Urothelium cell line (cell line): ENCODE data around the gene ANKRD9.

Source experiments
- DNase-seq: peaks from one replicate; pipeline ENCODE4 v3.0.0; 2011; ENCODE audit warnings: low spot score, mixed read lengths
- FAIRE-seq: peaks from 2 replicates; lab custom pipeline; 2011; peaks lifted over from hg19 to GRCh38; lab: Jason Lieb, UNC

Gene ANKRD9

DNA sequence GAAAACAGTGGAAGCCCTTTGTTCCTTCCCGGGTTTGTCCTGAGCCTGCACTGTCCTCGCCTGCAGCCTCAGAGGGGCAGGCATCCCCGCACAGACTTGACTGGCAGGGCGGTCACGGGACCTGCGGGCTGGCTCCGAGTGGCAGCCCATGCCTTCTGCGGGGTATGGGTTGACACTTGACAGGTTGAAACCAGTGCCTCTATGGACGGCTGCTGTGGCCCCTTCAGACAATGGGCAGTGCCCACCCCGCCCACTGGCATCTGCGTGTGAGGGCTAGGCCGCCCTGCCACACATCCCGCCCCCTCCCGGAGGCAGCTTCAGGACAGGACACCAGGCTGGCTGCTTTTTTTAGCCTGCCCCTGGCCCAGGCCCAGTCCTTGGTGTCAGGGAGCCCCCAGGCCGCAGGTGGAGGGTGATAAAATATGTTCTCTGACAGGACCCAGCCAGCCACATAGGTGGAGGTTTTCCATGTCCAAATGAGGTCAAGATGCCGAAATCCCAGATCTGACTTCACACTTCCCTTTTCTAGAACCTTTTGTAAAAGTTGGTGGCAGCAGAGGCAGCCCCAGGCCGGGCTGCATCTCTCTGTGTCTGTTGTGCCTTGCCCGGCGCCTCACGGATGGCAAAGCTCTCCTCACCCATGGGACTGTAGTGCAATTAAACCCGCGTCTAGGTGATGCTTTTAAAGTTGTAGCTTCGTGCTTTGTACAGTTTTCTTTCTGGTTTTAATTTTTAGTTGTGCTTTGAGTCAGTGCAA lies 10.0 kb downstream of the ANKRD9 start:
- FAIRE-seq (no peak), DNase-seq (no peak)

- DNase-seq: no peak
- no peak for FAIRE-seq
Measured at GRCh38 chr14:102498678-102499265, 10.8 kb downstream of the ANKRD9 start.

GRCh38 chr14:102497998-102498677 lies 11.4 kb downstream of the ANKRD9 start:
- DNase-seq (no peak), FAIRE-seq (no peak)

- no peak for DNase-seq
- FAIRE-seq: no peak
Measured at GRCh38 chr14:102496958-102497744, 12.4 kb downstream of the ANKRD9 start.

- FAIRE-seq: no peak
- no peak for DNase-seq
Measured at GRCh38 chr14:102496331-102496691, 13.3 kb downstream of the ANKRD9 start.

DNA sequence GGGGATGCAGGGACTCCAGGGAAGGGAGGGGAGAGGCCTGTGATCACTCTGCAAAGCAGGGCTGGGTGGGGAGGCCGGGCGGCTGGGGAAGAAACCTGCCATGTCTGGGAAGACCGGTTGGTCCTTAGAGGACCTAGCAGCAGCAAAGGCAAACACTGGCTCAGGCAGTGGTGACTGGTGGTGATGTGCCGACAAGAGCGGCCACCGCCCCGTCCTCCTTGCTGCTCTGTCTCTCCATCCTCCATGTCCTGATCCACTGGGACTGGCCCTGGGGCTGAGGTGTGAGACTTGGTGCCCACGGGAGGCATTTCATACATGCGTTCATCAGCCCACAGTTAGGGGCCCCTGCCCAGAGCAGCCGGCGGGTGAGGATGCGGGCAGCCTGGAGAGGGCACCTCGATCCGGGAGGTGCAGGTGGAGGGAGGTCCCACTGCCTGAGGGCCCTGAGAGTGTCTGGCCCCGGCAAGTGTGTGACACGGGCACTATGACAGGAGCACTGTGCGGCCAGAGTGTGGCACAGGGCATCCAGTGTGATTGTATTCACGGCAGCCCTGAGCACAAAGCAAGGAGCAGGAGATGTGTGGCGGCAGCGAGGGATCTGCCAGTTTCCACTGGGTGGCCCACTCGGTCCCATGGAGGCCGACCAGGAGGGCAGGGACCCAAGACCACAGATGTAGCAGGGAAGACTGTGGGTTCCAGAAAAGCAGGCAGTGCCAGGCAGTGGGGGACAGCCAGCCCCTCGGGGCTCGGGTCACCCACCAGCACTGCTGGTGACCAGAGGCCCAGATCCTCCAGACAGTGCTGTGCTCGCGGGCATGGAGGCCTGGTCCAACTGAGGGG lies 13.9 kb downstream of the ANKRD9 start:
- no peak for DNase-seq
- FAIRE-seq: no peak

DNA sequence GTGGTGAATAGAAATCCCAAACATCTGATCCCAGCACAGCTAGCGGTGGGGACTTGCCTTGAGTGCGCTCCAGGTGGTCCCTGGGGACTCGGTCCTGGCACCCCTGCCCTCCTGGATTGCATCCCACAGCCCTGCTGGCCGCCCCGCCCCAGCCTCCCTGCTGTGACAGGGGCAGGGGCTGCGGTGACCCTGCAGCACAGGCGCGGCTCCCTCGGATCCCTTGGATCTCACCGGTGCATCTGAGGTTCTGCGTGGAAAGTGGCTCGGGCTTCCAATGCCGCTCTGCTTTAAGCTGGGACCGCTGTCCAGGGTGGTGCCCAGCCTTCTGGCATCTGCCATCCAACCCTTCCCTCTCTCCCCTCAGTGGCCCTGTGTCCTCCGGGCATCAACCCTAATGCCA lies 16.0 kb downstream of the ANKRD9 start:
- DNase-seq (no peak), FAIRE-seq (no peak)

DNA sequence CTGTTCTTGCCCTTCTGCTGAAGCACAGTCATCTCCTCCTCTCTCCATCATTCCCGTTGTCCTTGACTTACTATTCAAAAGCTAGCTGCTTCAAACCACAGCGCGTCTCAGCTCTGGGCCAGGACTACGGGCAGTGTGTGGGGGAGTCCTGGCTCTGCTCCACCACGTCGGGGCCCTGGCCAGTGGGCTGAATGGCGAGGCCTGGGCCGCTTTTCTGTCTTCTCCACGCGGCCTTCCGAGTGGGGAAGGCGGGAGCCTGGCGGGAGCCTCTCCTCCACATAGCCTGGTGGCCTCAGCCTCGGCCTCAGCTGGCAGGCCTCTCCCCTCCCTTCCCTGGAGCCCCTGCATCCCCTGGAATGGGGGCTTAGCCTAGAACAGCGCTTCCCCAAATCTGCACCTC lies 16.5 kb downstream of the ANKRD9 start:
- FAIRE-seq (no peak), DNase-seq (no peak)

DNA sequence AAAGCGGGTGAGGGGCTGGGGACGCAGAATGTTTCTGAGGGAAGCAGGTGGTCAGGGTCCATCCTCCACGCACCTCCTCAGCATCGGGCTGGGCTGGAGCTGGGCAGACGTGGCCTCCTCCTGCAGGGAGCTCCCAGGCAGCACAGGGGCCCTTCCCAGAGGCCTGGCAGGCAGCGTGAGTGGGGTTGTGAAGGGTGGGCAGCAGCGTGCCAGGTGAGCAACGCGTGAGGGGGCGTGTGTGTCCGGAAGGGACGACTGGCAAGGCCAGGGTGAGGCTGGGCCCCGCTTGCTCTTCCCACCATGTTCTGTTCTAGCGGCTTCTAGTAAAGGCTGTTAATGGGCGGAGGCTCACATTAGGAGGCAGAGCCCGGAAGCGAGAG lies 17.1 kb downstream of the ANKRD9 start:
- FAIRE-seq: no peak
- DNase-seq: no peak

GRCh38 chr14:102491786-102492530 lies 17.6 kb downstream of the ANKRD9 start:
- no peak for FAIRE-seq
- DNase-seq: no peak

DNA sequence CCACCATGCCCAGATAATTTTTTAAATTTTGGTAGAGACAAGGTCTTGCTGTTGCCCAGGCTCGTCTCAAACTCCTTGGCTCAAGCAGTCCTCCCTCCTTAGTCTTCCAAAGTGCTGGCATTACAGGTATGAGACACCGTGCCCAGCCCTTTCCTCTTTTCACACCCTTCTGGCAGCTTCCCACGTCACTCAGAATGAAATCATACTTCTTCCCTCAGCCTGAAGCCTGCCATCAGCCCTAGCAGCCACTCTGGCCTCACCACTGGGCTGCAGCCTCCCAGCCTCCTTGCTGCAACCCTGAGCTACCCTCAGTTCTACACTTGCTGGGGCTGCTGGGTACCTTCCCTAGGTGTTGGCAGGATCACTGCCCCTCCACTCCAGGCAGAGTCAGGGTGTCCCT lies 18.2 kb downstream of the ANKRD9 start:
- FAIRE-seq (no peak), DNase-seq (no peak)

DNA sequence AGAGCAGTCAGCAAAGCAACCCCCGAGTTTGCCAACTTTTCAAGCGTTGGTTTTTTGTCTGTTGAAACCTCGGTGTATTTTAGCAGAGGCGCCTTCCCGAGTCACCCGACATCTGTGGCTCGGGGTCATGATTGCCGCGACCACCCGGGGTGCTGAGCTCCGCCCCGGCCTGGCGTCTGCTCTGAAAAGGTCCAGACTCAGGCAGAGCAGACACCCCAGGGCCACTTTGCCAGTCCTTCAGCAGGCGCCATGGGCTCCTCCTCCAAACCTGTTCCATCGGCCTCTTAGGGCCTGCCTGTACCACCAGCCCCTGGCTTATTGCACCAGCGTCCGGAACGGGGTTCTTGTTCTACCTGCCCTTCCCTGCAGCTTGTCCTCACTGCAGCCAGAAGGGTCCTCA lies 19.1 kb downstream of the ANKRD9 start:
- DNase-seq: no peak
- FAIRE-seq: no peak

DNA sequence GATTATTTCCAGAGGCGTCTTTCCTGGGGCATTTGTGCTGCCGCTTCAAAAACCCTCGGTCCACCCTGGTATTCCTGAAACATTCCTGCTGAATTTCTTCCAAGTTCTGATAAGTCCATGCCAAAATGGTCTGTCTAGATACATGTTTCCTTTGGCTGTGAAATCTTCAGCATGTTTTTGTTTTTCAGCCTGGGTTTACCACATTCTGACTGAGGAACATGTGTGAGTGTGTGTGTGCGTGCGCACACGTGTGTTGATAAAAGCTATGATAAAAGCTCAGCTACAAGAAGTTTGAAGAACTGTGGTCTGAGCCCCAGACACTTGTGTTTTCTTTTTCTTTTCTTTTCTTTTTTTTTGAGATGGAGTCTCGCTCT lies 22.4 kb downstream of the ANKRD9 start:
- no peak for DNase-seq
- no peak for FAIRE-seq

DNA sequence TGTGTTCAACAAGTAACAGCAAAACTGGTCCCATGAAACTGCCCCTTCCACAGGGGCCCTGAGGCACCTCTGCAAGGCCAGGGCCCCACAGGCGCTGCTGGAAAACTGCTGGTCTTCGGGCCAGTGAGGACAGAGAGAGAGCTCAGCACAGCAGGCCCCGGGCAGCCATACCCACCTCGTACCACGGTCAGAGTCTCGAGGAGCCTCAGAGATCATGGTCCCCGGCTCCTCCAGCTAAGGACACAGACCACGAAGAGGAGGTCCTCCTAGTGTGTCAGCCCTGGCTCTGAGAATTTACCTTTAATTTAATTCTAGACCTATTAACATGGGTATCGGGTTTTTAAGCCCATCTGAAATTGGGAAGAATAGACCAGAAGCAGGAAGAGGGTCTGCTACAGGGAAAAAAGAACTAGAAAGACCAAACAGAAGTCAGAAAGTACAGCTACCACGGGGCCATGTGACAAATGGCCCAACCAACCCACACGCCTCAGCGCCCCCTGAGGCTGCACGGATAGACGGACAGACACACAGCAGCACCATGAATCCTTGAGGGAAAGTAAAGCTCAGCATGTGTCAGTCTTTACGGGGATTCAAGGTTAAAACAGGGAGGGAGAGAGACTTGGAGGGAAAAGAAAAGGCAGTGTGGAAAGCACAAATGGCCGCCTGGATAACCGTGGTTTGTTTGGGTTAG lies 22.9 kb downstream of the ANKRD9 start:
- DNase-seq (no peak), FAIRE-seq (no peak)

GRCh38 chr14:102485693-102486512 lies 23.7 kb downstream of the ANKRD9 start:
- DNase-seq: no peak
- FAIRE-seq: no peak

DNA sequence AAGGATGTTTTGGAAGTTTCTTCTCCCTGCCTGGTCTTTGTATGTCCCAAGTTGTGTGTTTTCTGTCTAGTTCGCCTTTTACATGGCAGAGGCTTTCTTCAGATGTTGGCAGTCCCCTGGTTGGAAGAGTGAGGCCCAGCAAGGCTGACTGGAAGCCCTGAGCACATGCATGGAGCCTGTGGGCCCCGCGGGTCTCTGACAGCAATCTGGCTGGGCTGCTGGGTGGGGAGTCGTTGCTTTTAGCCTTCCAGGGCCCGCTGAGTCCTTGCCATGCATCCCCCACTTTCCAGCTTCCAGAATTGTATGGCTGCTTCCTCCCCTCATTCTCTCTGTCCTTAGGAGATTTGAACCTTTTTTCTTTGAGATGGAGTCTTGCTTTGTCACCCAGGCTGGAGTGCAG lies 25.3 kb downstream of the ANKRD9 start:
- no peak for FAIRE-seq

GRCh38 chr14:102481791-102482238 lies 27.8 kb downstream of the ANKRD9 start:
- FAIRE-seq: no peak

More for the DNA sequence above, 25.3 kb downstream of the ANKRD9 start:
- DNase-seq: no peak

DNA sequence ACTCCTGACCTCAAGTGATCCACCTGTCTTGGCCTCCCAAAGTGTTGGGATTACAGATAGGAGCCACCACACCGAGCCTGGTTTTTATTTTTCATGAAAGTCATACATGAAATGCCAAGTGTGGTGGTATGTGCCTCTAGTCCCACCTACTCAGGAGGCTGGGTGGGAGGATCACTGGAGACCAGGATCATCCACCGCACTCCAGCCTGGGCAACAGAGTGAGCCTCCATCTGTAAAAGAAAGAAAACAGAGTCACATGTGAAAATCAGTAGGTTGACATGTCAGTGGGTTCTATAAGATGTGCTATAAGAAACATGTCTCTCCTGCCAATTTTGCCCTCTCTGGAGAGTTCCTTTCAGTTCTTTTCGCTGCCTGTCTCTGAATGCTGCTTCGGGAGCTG lies 28.2 kb downstream of the ANKRD9 start:
- DNase-seq: no peak
- FAIRE-seq: no peak

More at GRCh38 chr14:102481791-102482238, 27.8 kb downstream of the ANKRD9 start:
- DNase-seq: peak; percentile 54
